ENCODE measurements around the gene XPNPEP2. TPM values are rescaled to one million over a fixed set of nuclear protein-coding genes. Genes with fewer than 3 reads are reported as not detected.

The XPNPEP2 gene
- total RNA-seq, 4 donors from 2014 or later, result 3.4 to 25.0 (median 8.4) TPM

GRCh38 chrX:129787336-129788055 is 48.7 kb downstream of the XPNPEP2 start:
- TF ChIP-seq CTCF (IDR thresholded peaks at IDR 0.05; ENCODE audit: low read depth), result no peak

GRCh38 chrX:129788527-129788926 is 49.7 kb downstream of the XPNPEP2 start:
- TF ChIP-seq CTCF (IDR thresholded peaks at IDR 0.05; ENCODE audit: low read depth), result no peak

- TF ChIP-seq CTCF (IDR thresholded peaks at IDR 0.05; ENCODE audit: low read depth), result no peak
These were observed 51.4 kb downstream of the XPNPEP2 start for GRCh38 chrX:129790146-129790545.

- TF ChIP-seq CTCF (IDR thresholded peaks at IDR 0.05; ENCODE audit: low read depth), result no peak
These were observed 52.0 kb downstream of the XPNPEP2 start for GRCh38 chrX:129790808-129791207.

- TF ChIP-seq CTCF (IDR thresholded peaks at IDR 0.05; ENCODE audit: low read depth), result no peak
These were observed 52.6 kb downstream of the XPNPEP2 start for GRCh38 chrX:129791336-129791735.

GRCh38 chrX:129791961-129792570 is 53.3 kb downstream of the XPNPEP2 start:
- TF ChIP-seq CTCF (IDR thresholded peaks at IDR 0.05; ENCODE audit: low read depth), result no peak

GRCh38 chrX:129792586-129793291 is 54.0 kb downstream of the XPNPEP2 start:
- TF ChIP-seq CTCF (IDR thresholded peaks at IDR 0.05; ENCODE audit: low read depth), result no peak
